ENCODE measurements around the gene ALG3. TPM values are rescaled to one million over a fixed set of nuclear protein-coding genes. Genes with fewer than 3 reads are reported as not detected.

ALG3 gene
- total and polyA plus RNA-seq, 9 of the 15 experiments (the other 6 are each of a cell fraction or from before 2014, with no cell fraction given): 37.5 to 107 (median 80.1) TPM

DNA sequence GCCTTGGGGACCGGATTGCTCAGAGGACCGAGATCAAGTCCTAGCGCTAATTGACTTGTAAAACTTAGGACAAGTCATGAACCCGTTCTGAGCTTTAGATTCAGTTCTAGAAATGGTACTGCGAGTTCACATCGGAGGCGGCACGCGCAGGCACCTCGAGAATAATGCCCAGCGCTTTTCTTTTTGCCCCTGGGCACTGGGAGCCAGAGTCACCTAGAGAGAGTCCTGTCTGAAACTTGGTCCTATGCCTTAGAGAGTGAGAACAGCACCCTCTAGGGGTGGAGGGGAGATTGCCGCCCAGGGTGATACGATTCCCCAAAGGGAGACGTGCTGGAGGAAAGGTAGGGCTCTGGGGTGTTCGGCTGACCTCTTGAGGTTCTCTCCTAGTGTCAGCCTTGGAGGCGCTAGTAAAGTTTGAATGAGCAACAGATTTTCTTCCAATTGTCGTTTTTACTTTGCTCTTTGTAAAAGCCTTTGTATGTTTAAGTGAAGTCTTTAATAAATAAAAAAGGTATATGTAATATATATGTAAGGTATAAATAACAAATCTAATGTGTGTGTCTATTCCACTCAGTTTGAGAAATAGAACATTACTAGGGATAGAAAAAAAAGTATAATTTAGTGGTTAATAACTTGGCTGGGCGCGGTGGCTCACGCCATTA is 1.5 kb upstream of the ALG3 start (continued):
- TF ChIP-seq, protein P1, sequence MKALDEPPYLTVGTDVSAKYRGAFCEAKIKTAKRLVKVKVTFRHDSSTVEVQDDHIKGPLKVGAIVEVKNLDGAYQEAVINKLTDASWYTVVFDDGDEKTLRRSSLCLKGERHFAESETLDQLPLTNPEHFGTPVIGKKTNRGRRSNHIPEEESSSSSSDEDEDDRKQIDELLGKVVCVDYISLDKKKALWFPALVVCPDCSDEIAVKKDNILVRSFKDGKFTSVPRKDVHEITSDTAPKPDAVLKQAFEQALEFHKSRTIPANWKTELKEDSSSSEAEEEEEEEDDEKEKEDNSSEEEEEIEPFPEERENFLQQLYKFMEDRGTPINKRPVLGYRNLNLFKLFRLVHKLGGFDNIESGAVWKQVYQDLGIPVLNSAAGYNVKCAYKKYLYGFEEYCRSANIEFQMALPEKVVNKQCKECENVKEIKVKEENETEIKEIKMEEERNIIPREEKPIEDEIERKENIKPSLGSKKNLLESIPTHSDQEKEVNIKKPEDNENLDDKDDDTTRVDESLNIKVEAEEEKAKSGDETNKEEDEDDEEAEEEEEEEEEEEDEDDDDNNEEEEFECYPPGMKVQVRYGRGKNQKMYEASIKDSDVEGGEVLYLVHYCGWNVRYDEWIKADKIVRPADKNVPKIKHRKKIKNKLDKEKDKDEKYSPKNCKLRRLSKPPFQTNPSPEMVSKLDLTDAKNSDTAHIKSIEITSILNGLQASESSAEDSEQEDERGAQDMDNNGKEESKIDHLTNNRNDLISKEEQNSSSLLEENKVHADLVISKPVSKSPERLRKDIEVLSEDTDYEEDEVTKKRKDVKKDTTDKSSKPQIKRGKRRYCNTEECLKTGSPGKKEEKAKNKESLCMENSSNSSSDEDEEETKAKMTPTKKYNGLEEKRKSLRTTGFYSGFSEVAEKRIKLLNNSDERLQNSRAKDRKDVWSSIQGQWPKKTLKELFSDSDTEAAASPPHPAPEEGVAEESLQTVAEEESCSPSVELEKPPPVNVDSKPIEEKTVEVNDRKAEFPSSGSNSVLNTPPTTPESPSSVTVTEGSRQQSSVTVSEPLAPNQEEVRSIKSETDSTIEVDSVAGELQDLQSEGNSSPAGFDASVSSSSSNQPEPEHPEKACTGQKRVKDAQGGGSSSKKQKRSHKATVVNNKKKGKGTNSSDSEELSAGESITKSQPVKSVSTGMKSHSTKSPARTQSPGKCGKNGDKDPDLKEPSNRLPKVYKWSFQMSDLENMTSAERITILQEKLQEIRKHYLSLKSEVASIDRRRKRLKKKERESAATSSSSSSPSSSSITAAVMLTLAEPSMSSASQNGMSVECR (CRISPR knock-in tag; IDR thresholded peaks at IDR 0.05): no peak
- TF ChIP-seq, protein P2, sequence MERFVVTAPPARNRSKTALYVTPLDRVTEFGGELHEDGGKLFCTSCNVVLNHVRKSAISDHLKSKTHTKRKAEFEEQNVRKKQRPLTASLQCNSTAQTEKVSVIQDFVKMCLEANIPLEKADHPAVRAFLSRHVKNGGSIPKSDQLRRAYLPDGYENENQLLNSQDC (CRISPR knock-in tag; IDR thresholded peaks at IDR 0.05): no peak
- TF ChIP-seq SAFB (IDR thresholded peaks at IDR 0.05; ENCODE audit: borderline replicate concordance, low read depth, low read length) (no peak), KLF10 (CRISPR knock-in tag; IDR thresholded peaks at IDR 0.05) (no peak), YBX1 (IDR thresholded peaks at IDR 0.05) (no peak), BDP1 (IDR thresholded peaks at IDR 0.05; ENCODE audit: insufficient read depth, insufficient read length) (no peak), ZNF76 (CRISPR knock-in tag; IDR thresholded peaks at IDR 0.05; ENCODE audit: borderline replicate concordance) (no peak), TRIM28 (IDR thresholded peaks at IDR 0.05) (no peak), CXXC5 (CRISPR knock-in tag; IDR thresholded peaks at IDR 0.05) (no peak), SMAD1 (IDR thresholded peaks at IDR 0.05; ENCODE audit: low read depth, low read length, partially characterized antibody) (no peak), TAF1 (IDR thresholded peaks at IDR 0.05; ENCODE audit: control insufficient read depth, extremely low read depth, insufficient read depth, low read length, severe bottlenecking) (peak; percentile 40), ZNF668 (CRISPR knock-in tag; IDR thresholded peaks at IDR 0.05) (no peak), ZNF699 (CRISPR knock-in tag; IDR thresholded peaks at IDR 0.05; ENCODE audit: insufficient replicate concordance) (no peak), ZBED1 (IDR thresholded peaks at IDR 0.05) (no peak), ZNF384 (IDR thresholded peaks at IDR 0.05; ENCODE audit: low read depth, low read length) (peak; percentile 28; the same call in 1 of the 2 replicates), ARID1B (IDR thresholded peaks at IDR 0.05) (no peak), DMBX1 (CRISPR knock-in tag; IDR thresholded peaks at IDR 0.05; ENCODE audit: borderline replicate concordance) (no peak), ZNF583 (CRISPR knock-in tag; IDR thresholded peaks at IDR 0.05) (no peak), LCOR (CRISPR knock-in tag; IDR thresholded peaks at IDR 0.05) (0 out of 2 replicates have a peak, but pooled peaks have one; percentile 26), NR3C1 (CRISPR knock-in tag; IDR thresholded peaks at IDR 0.05) (no peak)
- TF ChIP-seq, protein P3, sequence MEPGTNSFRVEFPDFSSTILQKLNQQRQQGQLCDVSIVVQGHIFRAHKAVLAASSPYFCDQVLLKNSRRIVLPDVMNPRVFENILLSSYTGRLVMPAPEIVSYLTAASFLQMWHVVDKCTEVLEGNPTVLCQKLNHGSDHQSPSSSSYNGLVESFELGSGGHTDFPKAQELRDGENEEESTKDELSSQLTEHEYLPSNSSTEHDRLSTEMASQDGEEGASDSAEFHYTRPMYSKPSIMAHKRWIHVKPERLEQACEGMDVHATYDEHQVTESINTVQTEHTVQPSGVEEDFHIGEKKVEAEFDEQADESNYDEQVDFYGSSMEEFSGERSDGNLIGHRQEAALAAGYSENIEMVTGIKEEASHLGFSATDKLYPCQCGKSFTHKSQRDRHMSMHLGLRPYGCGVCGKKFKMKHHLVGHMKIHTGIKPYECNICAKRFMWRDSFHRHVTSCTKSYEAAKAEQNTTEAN (CRISPR knock-in tag; IDR thresholded peaks at IDR 0.05): no peak
- TF ChIP-seq, protein P4, sequence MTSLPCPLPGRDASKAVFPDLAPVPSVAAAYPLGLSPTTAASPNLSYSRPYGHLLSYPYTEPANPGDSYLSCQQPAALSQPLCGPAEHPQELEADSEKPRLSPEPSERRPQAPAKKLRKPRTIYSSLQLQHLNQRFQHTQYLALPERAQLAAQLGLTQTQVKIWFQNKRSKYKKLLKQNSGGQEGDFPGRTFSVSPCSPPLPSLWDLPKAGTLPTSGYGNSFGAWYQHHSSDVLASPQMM (CRISPR knock-in tag; IDR thresholded peaks at IDR 0.05): no peak

Data from K562 (cell line).